KOPT-K1 (cell line): ENCODE measurements around the gene DHX58.
A peak's percentile ranks its signal among the peaks of the same experiment; 100 is the strongest.

Experiments
- H3K27ac ChIP-seq: fragments of 200-600 bp; sonication (generic); 2 replicates; pipeline ENCODE4 v1.5.1; 2016; ENCODE audit warnings: antibody characterized with exemption, mild to moderate bottlenecking, low read depth, low read length; ENCODE audit not compliant: poor library complexity, severe bottlenecking
- H3K36me3 ChIP-seq: fragments of 200-600 bp; sonication (generic); 2 replicates; pipeline ENCODE4 v1.5.1; 2017; ENCODE audit warnings: antibody characterized with exemption, mild to moderate bottlenecking, low read length, moderate library complexity; ENCODE audit not compliant: insufficient read depth
- H3K9me3 ChIP-seq: fragments of 200-600 bp; sonication (generic); 2 replicates; pipeline ENCODE4 v1.5.1; 2017; ENCODE audit warnings: antibody characterized with exemption, low read length, mild to moderate bottlenecking; ENCODE audit not compliant: insufficient read depth, poor library complexity, severe bottlenecking

DHX58 gene

DNA sequence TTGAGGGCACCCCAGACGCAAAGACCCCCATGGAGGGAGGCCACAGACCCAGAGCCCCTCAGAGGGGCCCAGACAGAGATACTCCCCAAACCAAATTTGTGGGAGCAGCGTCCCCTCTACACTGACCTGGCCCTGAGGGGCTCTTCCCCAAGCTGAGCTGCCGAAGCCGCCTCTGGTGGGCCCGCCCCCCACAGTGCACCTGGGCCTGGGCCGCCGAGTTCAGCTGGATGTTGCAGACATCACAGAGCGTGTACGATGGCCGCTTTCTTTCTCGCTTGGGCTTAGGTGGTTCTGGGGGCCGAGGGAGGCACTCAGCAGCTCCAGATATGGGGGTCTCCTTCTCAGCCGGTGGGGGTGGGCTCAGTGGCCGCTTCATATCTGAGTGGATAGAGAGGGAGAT is 49.8 kb downstream of the DHX58 start:
- Histone ChIP-seq H3K9me3 (no peaks in the 10 kb centered on the region), H3K36me3 (no peaks in the 10 kb centered on the region), H3K27ac (peak overlapping the region; percentile 88)

DNA sequence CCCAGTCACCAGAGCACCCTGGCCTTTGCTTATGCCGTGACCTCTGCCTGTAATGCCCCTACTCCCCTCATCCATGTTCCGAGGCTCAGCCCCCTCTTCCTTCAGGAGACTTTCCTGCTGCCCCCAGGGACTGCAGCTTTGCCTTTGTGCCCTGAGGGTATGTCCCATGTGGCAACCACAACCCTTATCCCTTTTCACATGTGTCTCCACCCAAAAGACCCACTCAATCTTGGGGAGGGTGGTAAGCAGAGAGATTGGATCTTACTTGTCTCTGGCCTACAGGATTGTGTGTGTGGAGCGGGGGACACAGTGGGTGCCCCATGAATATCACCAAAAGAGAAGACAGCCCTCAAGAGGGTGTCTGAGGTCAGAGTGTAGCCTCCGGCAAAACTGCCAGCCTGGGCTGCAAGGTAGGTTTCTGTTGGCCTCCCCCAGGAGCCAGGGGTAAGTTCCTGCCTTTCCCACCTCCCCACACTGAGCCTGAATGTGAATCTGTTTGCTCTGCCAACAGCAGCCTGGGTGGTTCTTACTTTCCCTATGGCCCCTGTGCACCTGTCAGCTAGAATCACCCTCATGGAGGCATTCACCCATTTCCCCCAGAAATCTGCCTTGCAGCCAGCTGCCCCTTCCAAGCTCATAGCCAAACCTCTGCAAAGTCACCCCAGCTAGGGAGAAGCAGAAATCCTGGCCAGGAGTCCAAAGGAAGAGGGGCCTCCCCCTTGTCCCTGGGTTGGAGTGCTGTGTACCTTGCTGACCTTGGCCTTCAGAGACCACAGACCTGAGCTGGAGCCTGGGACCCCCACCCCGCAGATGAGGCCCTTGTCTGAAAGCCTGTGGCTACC is 50.6 kb downstream of the DHX58 start:
- no peaks in the 10 kb centered on the region for H3K9me3 ChIP-seq
- H3K27ac ChIP-seq: peak overlapping the region; percentile 88
- H3K36me3 ChIP-seq: no peaks in the 10 kb centered on the region

DNA sequence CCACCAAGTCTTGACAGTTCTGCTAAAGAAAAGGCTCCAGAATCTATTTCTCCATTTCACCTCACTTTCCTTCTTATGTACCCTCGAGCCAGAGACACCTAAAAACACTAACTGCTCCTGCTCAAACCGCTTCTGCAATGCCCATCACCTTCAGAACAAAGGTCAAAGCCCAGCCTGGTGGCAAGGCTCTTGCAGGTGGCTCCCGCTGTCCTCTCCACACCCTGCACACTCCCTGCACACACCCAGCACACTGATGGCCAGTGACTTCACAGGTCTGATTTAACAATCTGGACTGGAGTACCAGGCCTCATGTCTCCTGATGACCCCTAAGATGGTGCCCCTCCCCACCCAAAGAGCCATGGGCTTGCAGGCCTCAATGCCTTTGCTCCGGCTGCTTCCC is 52.3 kb downstream of the DHX58 start:
- Histone ChIP-seq H3K27ac (peak overlapping the region; percentile 90), H3K36me3 (no peaks in the 10 kb centered on the region)

DNA sequence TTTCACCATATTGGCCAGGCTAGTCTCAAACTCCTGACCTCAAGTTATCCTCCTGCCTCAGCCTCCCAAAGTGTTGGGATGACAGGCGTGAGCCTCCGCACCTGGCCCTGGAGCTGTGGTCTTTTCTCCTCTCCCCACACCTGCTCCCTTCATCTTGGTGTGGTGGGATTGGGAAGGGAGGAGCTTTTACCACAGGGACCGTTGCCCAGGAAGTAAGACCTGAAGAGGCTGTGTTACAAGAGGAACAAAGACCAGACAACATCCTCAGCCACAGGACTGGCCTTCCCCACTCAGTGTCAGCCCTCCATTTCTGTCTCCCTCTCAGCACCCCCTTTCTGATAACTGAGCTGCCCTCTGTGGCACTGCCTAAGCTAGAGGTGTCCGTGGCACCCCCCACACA is 52.7 kb downstream of the DHX58 start:
- Histone ChIP-seq H3K9me3 (no peaks in the 10 kb centered on the region), H3K36me3 (no peaks in the 10 kb centered on the region), H3K27ac (peak overlapping the region; percentile 90)

More for the DNA sequence above, 52.3 kb downstream of the DHX58 start:
- H3K9me3 ChIP-seq: no peaks in the 10 kb centered on the region

DNA sequence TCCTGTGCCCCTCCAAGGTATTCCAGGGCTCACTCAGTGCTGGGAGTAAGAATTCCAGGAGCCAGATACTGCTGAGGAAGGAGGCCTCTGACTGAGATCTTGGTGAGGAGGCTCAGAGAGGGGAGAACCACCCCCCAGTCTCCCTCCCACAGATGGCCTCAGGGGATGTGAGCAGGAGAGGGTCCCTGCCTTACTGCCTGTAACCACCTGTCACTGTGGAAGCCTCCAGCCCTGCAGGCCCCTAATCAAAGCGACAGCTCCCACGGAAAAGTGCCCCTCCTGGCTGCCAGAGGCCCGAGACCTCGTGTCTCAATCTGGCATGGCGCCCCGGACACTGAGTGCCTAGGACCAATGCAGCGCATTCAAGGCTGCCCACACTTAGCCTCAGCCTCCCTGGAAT is 54.5 kb downstream of the DHX58 start:
- Histone ChIP-seq H3K27ac (peak overlapping the region; percentile 90), H3K9me3 (no peaks in the 10 kb centered on the region), H3K36me3 (no peaks in the 10 kb centered on the region)

DNA sequence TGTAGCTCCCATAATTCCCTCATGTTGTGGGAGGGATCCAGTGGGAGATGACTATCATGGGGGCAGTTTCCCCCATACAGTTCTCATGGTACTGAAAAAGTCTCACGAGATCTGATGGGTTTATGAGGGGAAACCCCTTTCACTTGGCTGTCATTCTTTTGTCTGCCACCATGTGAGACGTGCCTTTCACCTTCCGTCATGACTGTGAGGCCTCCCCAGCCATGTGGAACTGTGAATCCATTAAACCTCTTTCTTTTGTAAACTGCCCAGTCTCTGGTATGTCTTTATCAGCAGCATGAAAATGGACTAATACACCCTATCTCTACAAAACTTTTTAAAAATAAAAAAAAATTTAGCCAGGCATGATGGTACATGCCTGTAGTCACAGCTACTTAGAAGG is 55.9 kb downstream of the DHX58 start:
- Histone ChIP-seq H3K9me3 (no peaks in the 10 kb centered on the region), H3K27ac (peak overlapping the region; percentile 90), H3K36me3 (no peaks in the 10 kb centered on the region)

DNA sequence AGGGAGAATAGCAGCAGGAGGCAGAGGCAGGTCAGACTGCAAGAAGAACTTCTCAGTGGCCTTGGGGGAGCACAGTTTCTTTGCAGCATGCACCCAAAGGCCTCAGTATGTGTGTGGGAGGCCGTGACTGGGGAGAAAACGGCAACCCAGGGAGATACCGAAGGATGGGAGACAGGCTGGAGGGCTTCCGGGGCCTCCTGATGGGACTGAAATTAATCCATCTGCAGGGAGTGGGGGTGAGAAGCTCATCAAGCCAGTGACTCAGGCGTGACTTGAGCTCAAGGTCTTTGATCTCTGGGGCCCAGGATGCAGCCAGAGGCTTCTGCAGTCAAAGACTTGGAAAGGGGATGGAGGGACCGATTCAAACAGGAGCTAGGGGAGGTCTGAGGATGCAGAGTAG is 57.0 kb downstream of the DHX58 start:
- peak overlapping the region; percentile 90 for H3K27ac ChIP-seq
- no peaks in the 10 kb centered on the region for H3K36me3 ChIP-seq

DNA sequence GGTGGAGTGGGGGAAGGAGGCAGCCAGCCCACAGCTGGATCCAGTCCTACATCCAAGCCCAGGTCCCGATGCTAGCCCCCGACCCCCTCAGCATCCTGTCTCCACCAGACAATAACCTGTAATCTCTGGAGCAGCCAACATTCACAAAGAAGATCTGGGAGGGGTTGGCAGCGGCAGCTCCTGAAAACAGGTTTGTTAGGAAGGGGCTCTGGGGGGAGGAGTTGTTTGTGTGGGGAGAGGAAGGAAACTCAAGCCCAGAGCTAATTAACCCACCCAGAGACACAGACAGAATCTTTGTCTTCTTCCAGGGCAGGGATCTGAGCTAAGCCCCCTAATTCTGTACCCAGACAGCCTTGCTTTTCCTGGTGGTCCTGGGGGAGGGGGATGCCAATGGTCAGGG is 57.5 kb downstream of the DHX58 start:
- Histone ChIP-seq H3K9me3 (no peaks in the 10 kb centered on the region), H3K27ac (peak overlapping the region; percentile 90), H3K36me3 (no peaks in the 10 kb centered on the region)

More for the DNA sequence above, 57.0 kb downstream of the DHX58 start:
- no peaks in the 10 kb centered on the region for H3K9me3 ChIP-seq

DNA sequence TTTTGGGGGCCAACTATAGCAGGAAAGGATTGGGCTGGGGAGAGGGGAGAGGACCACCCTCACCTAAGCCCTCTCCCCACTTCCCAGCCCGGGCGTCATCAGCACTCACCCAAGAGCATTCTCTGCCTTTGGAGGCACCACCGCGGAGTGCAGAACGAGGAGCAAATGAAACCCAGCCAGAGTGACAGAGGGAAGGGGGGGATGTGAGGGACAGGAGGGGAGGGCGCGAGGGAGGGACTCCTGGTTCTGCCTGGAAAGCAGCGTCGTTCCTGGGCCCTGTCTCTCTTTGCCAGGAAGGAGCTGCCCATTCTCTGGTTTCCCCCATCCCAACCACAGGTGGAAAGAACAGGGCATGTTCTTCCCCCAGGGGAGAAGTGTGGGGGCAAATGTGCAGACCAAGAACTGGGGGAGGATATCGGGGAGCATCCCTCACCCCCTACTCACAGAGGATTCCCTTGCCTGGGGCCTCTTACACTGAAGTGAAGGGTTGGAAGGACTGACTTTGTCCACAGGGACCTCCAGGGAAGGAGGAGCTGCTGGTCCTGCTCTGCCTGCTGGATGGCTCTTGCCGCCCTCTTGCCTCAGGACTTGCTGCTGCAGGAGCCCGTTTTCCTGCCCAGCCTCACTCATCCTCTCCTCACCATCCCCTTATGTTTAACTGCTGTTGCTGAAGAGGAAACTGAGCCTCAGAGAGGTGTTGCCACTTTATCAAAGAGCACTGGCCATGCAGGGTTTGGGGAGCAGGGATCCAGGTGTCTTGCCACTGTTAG is 58.6 kb downstream of the DHX58 start:
- H3K27ac ChIP-seq: no peak overlapping the region
- no peaks in the 10 kb centered on the region for H3K36me3 ChIP-seq

DNA sequence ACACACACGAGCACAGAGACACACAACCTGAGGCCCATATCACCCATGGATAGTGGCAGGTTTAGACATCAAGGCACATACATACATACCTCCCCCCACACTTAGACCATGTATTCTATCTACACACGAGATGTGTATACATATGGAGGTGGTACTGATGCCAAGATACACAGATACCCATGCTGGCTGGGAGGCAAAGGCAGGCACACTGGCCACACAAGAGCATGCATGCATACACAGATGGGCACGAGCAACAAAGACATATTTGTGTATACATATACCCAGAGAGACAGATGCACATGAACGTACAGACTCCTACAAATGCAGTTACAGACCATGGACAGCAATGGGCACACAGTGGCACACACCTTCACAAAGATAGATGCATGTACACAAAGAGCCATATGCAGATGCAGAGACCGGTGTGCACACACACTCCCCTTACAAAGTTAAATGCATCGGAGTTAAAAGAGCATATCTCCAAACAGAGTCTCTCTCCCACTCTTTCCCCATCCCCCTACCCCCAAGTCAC is 60.1 kb downstream of the DHX58 start:
- no peak overlapping the region for H3K27ac ChIP-seq
- no peaks in the 10 kb centered on the region for H3K9me3 ChIP-seq
- no peaks in the 10 kb centered on the region for H3K36me3 ChIP-seq

More for the DNA sequence above, 58.6 kb downstream of the DHX58 start:
- H3K9me3 ChIP-seq: no peaks in the 10 kb centered on the region

DNA sequence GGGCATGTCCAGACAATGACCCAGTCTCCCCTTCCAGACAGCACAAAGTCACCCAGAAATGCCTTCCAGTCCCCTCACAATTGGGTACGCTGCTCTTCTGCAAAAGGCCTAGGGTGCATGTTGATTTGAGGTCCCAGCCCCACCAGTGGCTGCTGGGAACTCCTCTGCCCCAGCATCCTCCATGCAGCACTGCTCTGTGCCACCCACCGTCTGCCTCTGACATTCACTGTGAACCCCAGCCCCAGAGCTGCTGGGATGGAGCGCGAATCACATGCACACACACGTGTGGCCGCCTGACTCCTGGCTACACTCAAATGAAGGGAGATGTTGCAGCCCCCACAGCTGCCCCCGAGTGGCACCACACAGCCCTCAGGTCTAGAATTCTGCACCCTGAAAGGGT is 60.9 kb downstream of the DHX58 start:
- H3K9me3 ChIP-seq: no peaks in the 10 kb centered on the region
- H3K36me3 ChIP-seq: no peaks in the 10 kb centered on the region
- H3K27ac ChIP-seq: no peak overlapping the region
